ENCODE results near the gene ZNRD2.

Gene ZNRD2

DNA sequence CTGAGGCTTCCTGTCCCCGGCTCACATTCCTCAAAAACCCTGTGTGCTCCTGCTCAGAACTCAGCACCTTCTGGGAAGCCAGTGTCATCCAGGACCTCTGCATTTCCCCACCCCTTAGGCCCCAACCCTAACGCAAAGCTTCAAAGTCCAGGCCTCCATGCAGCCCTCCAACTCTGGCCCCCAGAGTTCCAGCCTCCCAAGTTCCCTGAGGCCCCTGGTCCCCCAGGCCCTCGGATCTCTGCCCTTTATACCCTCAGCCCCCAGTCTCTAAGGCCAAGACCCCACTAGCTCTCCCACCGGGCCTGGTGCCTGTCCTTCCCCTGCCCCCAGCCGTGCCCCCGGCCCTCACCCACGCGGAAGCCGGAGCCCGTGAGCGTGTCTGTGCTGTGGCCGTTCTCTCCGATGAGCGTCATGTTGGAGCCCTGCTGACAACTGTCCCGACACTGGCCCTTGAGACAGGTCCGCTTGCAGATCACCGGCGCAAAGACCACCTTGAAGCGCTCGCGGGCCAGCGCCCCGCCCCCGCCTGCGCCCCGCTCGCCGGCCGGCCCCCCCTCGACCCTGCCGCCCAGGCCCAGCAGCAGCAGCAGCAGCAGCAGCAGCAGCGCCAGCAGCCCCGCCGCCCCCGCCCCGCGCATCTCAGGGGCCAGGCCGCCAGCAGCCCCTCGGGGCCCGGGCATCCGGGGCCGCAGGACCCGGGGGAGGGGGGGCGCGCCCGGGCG lies 12.8 kb upstream of the ZNRD2 start:
- peak overlapping the region; percentile 75 for H3K4me3 ChIP-seq (ENCODE audit: control insufficient read depth, low read depth, low read length)
- DNase-seq (ENCODE audit: low read depth) = no peak
- TF ChIP-seq, protein P1, sequence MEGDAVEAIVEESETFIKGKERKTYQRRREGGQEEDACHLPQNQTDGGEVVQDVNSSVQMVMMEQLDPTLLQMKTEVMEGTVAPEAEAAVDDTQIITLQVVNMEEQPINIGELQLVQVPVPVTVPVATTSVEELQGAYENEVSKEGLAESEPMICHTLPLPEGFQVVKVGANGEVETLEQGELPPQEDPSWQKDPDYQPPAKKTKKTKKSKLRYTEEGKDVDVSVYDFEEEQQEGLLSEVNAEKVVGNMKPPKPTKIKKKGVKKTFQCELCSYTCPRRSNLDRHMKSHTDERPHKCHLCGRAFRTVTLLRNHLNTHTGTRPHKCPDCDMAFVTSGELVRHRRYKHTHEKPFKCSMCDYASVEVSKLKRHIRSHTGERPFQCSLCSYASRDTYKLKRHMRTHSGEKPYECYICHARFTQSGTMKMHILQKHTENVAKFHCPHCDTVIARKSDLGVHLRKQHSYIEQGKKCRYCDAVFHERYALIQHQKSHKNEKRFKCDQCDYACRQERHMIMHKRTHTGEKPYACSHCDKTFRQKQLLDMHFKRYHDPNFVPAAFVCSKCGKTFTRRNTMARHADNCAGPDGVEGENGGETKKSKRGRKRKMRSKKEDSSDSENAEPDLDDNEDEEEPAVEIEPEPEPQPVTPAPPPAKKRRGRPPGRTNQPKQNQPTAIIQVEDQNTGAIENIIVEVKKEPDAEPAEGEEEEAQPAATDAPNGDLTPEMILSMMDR (IDR thresholded peaks at IDR 0.05; ENCODE audit: control insufficient read depth, insufficient read depth, low read depth, low read length, missing control alignments) = no peak

DNA sequence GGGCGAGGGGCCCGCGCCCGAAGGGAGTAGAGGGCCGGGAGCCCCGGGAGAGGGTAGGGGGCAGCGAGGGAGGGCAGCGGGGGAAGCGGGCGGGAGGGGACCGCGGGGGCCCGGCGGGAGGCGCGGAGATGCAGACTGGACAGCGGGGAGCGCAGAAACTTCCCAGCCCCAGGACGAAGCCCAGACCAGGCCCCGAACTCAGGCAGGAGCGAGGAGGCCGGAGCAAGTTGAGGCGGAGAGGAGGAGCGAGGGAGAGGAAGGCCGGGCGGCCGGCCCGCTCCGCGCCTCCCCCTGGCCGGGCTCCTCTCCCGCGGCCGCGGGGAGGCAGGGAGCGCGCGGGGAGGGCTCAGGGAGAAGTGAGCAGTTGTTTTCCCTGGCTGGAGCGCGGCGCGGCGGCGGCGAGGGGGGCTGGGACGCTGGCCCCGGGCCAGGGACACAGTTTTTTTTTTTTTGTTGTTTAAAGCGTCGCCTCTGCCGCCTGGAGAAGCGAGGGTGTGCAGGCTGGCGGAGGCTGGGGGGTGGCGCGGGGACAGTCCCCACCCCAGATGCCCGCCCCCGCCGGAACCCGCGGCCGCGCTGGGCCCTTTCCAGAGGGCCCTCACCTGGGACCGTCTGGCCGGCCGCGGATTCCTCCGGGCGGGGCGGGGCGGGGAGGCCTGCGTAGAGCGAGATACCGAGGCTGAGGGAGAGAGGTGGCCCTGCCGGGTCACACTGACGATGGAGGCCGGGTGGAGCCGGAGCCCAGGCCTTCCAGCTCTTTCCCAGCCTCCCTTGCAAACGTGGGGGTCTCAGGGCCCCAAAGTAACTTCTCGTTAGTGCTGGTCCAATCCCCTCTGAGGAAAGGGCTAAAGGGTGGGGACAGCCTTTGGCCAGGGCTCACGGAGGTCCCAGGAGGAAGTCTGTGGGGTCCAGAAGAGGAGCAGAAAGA lies 12.0 kb upstream of the ZNRD2 start, which contains the start of gene LTBP3:
Gene LTBP3 (minus strand): TSS at position 358 of the 928 bp plus-strand sequence. CDS start 400 bp downstream, outside the sequence.
- DNase-seq (ENCODE audit: low read depth) = no peak
- TF ChIP-seq, protein P1 (IDR thresholded peaks at IDR 0.05; ENCODE audit: control insufficient read depth, insufficient read depth, low read depth, low read length, missing control alignments) = no peak
- H3K4me3 ChIP-seq (ENCODE audit: control insufficient read depth, low read depth, low read length) = peak within 1 kb of the TSS; percentile 75

DNA sequence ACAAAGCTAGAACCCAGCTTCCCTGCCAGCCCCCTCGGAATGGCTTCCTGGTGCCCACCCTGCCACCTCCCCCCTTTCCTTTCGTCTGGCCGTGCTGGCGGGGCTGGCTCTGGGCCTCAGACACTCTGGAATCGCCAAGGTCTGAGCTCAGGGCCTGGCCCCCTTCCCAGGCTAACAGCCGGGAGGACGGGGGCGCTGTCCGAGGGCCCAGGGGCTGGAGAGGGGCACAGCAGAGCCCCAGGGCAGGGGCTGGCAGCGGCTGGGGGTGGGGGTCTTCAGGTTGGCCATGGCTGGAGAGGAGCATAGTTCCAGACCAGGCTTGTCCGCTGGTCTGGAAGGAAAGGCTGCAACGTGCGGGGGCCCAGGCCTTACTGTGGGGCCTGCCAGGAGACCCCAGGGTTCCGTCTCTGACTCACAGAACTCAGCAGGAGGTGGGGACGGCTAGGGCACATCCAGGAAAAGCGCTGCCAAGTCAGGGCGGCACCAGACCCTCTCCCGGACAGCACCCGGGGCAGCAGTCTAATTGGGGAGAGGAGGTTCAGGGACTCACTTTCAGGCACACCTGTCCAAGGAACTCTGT lies 11.3 kb upstream of the ZNRD2 start:
- TF ChIP-seq, protein P1 (IDR thresholded peaks at IDR 0.05; ENCODE audit: control insufficient read depth, insufficient read depth, low read depth, low read length, missing control alignments) = no peak
- H3K4me3 ChIP-seq (ENCODE audit: control insufficient read depth, low read depth, low read length) = no peak overlapping the region
- DNase-seq (ENCODE audit: low read depth) = no peak

DNA sequence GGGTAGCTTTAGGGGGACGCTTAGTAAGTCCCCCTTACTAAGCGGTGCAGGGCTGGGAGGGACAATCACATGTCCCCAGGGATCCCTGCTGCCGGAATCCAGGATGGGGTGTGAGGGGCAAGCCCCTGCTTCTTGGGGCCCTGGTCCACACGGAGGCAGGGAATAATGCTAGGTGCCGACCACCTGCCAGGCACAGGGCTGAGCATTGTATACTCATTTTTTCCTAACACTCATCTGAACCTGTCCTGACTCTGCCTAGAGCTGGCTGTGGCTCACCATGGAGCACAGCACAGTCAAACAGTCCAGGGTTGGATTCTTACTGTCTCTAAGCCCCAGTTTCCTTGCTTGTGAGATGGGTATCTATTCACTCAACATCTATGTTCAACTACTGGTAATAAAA lies 10.7 kb upstream of the ZNRD2 start:
- DNase-seq (ENCODE audit: low read depth) = no peak
- TF ChIP-seq, protein P1 (IDR thresholded peaks at IDR 0.05; ENCODE audit: control insufficient read depth, insufficient read depth, low read depth, low read length, missing control alignments) = no peak
- H3K4me3 ChIP-seq (ENCODE audit: control insufficient read depth, low read depth, low read length) = no peak overlapping the region

DNA sequence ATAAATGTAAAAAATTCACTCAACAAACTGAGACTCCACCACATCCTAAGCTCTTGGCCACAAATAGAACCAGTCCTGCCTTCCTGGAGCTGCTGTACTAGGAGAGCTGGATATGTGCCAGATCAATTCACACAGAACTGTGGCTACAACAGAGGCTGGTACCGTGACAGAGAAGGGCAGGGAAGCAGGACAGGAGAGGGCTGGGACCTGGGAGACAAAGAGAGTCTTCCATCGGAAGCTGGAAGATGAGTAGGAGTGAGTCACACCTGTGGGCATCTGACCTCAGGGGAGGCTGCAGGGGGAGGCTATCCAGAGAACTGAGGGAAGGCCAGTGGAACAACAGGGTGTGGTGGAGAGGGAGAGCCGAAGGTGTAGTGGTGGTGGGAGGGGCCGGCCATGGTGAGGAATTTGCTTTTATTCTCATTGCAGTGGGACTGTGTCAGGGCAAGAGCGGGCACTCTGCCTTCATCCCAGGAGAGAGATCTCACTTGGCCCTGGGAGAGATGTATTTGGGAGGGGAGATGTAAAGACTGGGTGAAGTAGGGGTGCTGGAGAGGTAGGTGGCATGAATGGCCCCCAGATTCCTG lies 10.2 kb upstream of the ZNRD2 start:
- no peak for DNase-seq (ENCODE audit: low read depth)
- TF ChIP-seq, protein P1 (IDR thresholded peaks at IDR 0.05; ENCODE audit: control insufficient read depth, insufficient read depth, low read depth, low read length, missing control alignments) = no peak
- H3K4me3 ChIP-seq (ENCODE audit: control insufficient read depth, low read depth, low read length) = no peak overlapping the region
